Left renal pelvis (tissue), 4 donors: Measurements from ENCODE around the gene LRIG1. TPM values are rescaled to one million over a fixed set of nuclear protein-coding genes. Genes with fewer than 3 reads are reported as not detected.

Experiments
- DNase-seq, 4 donors: peaks; one replicate each; pipeline ENCODE4 v3.0.0-alpha.2; 2013; ENCODE audit warnings: low read depth in 4 of 4, low spot score in 3 of 4
- polyA plus RNA-seq, 4 donors: library from polyadenylated mRNA; unstranded; fragments of 120-200 nt; gene quantifications; one replicate each; pipeline ENCODE4 v1.2.1, GENCODE V29; 2013; ENCODE audit not compliant: insufficient read length in 4 of 4

Gene LRIG1
- polyA plus RNA-seq, 4 donors = 19.6 to 30.9 (median 26.2) TPM

DNA sequence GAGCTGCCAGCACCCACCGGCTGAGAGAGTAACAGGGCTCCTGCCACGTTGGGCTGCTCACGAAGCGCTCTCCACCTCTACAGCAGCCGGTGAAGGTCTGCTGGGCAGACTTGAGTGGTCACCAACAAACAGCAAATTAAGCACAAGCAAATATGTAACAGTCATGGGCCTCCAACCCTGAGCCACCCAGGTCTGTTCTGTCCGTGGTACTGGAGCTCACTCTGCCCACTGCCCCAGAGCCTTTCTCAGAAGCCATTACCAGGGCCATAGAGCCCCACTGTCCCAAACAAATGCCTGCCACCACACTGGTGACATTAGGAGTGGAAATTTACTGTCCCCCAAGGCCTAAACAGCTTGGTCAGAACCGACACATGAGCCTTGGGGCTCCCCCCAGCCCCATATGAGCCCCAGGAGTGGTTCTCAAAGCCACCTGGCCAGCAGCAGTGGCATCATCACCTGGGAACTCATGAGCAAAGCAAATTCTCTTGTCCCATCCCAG is 56.6 kb downstream of the LRIG1 start:
- DNase-seq = no peak

DNA sequence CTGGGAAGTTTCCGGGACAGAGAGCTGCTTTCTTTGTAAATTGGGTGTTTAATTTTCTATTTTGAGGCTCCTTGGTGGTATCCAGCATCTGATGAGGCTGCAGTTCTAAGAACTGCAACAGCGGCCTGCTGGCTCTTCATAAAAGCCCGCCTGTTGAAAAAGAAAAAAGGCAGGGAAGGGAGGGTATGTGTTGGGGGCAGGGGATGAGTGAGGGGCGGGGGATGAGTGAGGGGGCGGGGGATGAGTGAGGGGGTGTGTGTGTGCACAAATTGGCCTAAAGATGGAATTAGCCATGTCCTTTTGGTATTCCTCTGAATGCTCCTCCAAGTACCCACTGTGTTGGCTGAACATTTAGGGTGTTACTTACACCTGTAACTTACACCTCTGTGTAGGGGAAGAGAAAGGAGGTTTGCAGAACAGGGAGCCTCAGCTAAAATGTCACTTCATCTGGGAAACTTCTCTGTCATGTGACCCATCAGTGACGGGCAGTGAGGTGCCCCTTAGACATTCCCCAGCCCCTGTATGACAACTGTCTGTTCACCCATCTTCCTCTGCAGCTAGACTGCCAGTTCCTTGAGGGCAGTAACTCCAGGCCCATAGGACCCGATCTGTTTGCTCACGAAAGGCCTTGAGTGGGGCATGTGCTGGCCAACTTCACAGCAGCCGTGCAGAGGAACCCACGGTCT is 57.6 kb downstream of the LRIG1 start:
- DNase-seq = no peak

DNA sequence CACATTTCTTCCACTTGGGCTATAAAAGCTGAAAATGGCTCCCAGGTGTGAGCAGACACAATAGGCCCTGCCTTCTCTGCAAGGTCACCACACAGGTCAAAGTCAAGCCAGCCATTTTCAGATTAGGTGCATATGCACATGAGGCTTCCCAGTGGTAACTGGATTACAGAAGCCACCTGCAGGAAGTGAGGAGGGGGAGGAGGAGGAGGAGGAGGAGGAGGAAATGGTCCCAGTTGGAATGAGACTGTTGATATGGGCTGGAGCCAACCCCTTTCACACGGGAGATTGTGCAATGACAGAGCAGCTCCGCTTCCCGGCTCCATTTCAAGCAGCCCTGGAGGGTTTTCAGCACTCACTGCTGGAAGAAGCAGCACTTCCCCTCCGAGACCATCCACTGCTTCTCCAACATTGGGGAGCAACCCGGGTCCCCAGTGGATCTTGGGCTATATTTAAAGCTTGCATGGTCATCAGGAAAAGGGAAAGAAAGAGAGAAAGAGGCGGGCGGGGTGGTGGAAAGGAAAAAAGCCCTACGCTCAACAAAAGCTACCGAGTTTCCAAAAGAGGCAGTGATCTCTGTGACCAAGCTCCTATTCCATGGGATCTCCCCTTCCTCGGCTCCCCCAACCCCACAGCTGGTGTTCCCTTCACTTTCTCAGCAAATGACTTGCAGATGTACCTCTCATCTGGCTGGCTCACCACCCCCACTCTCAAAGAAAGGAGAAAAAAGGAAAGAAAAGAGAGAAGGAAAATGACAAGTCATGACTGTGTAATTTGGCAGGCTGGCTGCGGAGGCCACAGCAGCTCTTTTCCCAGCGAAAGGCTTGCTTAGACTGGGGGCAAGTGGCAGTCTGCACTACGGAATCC is 58.3 kb downstream of the LRIG1 start:
- DNase-seq = no peak

DNA sequence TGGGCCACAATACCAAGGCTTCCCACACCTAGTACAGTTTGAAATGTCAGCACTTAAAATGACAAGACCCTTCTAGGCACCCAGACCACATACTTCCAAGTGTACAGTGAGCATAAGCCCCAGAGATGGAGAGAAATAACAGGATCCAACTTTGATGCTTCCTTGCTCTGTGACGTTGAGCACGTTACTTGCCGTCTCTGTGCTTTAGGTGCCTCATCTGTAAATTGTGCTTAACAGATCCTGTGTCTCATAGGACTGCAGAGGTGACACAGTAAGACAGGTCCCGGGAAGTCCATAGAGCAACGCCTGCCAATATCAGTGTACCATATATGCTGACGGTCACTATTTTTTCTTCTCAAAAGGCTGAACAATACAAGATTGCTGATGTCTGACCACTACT is 59.1 kb downstream of the LRIG1 start:
- DNase-seq = no peak

DNA sequence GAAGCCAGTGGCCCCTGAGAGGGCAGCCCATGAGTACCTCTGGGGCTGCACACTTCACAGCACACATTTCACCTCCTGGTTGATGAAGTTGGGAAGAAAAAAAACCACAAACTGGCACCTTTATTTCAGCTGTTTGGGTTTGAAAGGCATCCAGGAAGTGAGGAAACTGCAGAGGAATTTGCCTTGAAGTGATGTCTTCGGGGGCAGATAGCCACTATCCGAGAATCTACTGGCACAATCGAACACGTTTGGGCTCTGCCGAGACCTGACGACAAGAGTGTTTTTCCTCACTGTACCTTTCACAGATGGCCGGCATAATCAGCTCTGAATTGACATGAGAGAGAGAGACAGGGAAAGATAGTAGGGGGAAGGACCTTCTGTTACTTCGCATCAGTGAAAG is 59.7 kb downstream of the LRIG1 start:
- DNase-seq = no peak

DNA sequence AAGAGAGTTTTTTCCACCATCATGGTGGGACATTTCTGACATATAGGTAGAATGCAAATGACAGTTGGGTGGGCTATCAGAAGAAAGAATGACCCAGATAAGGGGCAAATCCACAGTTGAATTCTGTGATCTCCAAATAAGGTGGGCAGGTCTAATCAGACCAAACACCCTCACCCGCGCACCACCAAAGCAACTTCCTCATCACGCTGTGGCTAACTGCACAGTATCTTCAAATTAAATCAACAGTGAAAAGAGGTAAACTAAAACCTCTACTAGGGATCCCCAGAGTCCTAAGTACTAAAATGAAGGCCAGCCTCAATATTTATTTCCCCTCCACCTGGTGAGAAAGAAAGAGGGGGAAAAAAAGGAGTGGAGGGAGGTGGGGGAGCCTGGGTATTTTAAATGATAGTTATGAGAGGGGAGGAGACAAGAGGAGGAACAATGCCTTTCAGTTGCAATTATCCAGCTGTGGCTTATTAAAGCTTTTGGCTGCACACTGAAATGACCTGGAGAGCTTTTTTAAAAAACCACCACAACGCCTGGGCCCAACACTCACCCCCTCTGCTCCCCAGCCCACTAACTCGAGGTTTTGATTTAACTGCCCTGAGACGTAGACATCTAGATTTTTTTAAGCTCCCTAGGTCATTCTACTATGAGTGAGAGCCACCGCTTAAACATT is 61.0 kb downstream of the LRIG1 start:
- DNase-seq = no peak

DNA sequence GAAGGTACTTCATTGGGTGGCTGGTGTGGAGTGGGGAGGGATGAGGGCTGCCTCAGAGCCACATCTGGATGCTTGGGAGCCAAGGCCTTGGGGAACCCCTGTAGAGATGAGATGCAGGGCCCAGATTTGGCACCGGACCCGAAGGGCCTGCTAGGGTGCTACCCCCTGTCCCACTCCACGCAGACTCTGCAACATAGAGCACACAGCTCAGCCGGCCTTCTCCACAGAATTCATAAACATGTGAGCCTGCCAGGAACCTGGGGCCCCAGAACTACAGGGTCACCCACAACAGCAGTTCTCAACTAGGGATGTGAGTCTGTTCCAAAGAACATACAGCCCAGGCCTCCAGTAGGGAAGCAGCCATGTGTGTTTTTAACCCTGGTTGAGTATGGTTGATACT is 62.8 kb downstream of the LRIG1 start:
- no peak for DNase-seq

DNA sequence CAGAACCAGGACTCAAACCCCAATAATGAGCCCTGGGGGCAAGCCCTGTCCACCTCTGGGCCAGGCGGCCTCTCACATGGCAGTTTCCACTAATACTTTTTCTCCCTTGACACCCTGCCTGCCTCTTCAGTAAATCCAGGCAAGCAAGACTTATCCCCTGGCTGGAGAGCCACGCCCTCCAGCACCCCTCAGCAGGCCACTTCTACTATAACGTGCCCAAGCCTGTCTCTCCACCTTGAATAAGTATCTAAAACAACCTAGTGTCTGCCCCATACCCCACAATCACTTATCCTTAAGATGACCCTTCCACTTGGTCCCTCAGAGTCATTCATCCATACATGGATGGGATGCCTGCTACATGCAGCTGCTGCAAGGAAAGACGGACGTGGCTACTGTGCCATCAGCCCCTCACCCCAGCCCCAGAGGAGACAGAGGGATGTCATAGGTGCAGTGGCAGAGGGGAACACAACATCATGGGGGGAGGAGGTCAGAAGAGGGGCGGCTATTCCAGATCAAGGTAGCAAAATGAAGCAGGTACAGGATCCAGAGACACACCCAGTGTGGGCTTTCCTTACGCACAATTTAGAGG is 63.4 kb downstream of the LRIG1 start:
- DNase-seq = no peak

DNA sequence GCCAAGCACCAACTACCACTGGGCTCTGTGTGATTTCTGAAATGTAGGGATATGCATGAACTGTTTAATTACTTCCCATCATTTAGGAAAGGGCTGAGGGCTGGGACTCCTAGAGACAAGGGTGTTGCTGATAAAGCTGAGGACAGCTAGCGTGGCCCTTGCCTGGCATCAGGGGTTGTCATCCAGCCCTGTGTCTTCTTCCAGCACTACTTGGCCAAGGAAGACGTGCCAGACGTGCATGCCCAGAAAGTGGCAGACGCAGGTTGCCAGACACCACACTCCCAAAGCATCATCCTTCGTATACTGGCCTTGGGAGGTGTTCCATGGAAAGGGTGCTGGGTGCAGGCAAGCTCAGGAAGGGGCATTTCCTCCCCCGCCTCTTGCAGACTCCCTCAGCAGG is 64.8 kb downstream of the LRIG1 start:
- no peak for DNase-seq

DNA sequence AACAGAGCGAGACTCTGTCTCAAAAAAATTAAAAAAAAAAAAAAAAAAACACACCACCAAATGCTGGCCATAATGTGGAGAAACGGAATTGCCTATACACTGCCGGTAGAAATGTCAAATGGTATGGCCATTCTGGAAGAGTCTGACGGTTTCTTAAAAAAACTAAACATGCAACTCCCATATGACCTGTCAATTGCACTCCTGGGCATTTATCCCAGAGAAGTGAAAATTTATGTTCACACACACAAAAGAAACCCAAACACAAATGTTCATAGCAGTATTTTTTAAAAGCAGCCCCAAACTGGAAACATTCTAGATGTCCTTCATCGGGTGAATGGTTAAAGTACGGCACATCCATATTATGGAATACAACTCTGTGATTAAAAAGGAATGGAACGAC is 66.1 kb downstream of the LRIG1 start:
- no peak for DNase-seq

DNA sequence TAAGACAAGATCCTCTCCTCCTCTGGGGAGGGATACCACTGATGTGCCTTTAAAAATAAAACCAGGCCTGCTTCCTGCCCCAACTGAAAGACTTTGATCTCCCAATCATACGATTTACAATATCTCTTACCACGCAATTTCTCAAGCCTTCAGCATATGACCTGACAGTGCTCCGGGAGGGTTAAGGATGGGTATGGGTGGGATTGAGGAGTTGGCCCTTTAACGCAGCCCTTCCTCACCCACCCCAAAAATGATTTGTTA is 67.4 kb downstream of the LRIG1 start:
- no peak for DNase-seq

DNA sequence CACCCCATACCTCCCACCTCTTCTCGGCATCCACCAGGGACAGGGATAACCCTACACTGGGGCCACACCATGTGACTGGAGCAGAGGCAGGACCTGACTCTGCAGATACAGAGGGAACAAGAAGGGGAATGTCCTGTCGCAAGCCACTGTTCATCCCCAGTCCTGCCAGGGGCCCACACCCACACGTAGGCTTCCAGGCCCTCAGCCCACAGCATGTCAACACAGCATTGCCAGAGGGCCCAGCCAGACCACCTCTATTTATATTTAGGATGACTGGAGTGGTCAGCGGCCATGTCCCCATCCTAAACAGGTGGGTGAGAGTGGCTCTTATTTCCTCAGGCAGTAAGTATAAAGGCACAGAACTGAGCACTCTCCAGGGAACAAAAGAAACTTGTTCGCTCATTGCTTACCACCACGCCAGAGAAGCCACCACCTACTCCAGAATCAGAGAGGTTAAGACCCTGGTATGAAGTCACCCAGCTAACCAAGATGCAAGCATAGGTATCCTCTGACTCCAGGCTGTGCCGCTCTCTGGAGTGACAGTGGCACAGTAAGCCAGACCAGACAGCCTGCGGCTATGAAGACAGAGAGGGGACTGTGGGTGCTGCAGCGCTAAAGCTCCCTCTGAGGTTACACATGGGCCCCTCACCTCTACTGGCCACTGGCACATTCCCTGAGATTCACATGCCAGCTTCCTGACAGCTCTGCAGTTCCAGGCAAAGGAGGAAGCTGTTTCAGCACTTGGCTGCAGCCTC is 67.9 kb downstream of the LRIG1 start:
- no peak for DNase-seq

DNA sequence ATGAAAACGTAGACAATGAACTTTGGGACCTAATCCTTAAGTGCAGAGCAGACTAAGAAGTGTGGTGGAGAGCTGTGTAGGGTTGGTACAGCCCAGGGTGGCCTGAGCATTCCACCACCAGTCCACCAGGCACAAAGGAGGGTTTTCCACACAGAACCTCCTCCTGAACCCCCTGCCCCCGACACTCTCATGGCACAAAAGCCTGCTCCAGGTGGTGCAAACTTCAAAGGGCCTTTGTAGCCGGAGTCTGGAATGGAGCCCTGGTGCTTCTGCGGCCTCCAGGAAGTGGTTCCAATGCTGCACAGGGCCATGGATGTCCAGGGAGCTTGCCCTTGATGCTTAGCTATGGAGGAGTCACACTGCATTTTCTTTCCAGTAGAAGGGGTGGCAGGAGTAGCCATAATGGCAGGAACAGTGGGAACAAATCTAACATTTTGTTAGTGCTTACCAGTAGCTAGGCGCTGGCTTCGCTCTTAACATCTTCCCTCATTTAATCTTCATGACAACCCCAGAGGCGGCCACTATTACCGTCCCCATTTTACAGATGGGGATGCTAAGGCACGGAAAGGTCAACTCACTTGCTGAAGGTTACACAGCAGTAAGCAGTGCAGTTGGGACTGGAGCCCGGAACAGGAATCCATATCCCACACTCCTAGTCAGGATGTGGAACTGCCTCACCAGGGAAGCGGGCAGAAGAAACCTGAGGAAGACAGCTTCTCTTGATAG is 68.6 kb downstream of the LRIG1 start:
- DNase-seq = no peak

DNA sequence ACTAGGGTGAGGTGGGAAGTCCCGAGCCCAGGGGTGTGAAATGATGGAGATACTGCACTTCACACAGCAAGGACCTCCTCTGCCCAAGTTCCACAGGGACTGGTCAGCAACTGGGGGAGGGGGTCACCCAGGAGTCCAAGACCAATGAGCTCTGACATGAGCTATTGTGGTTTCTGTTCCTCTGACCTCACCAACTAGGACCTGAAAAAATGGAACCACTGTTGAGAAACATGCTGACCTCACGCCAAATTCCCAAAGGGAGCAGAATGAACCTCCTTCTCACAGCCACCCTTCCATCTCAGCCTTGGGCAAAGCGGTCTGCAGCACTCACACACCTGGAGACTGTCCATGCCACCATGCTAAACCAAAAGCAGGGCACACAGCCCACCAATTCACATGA is 69.3 kb downstream of the LRIG1 start:
- DNase-seq = no peak

DNA sequence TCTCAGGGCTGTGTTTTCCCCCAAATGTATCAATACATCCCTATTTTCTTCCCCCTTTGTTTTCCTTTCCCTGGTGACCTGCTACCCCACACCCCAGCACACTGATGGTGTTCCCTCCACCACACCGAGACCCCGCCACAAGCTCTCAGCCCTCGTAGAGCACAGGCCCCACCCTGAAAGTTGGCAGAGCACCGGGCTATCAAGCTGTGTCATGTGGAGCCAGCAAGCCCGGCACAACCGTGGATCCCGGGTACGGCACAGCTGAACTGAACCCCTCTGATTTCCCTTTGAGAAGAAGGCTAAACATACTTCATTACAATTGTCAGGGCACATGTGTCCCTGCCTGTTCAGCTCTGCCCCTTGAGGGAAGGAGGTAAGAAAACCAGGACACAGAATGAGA is 69.9 kb downstream of the LRIG1 start:
- no peak for DNase-seq

DNA sequence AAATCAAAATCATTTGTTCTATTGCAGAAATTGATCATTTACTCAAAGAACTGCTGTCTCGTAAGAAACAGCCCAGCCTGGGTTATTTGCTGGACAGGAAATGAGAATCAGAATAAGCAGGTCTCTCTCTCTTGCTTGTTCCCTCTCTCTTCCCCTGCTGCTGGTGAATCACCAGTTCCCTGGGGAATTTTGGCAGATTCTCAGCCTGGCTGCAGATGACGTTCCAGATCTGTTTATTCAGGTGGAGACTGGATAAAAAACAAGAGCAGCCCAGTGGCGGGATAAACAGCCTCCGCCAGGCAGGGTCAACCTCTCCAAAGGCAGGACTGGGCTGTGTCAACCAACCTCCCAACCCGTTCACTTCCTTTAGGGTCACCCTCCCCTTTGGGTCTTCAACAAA is 72.1 kb downstream of the LRIG1 start:
- no peak for DNase-seq

DNA sequence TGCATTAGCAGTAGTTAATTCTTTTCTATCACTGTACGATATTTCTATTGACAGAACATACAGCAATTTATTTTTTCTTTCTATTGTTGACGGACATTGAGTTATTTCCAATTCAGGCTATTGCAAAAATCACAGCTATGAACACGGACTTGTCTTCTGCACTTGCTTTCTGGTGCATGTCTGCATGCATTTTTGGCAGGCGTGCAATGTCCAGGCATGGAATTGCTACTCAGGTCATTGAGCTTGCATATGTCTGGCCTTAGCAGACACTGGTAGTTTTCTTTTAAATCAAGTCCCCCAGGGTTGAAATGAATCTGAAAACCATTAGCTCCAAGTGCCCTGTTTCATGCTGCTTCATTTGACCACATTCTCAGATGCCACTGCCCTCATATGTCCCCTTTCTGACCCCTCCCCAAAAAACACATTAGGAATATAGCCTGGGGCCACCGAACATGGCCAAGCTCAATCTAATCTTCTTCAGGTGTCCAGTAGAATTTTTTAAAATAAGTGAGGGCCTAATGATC is 72.8 kb downstream of the LRIG1 start:
- DNase-seq = no peak

DNA sequence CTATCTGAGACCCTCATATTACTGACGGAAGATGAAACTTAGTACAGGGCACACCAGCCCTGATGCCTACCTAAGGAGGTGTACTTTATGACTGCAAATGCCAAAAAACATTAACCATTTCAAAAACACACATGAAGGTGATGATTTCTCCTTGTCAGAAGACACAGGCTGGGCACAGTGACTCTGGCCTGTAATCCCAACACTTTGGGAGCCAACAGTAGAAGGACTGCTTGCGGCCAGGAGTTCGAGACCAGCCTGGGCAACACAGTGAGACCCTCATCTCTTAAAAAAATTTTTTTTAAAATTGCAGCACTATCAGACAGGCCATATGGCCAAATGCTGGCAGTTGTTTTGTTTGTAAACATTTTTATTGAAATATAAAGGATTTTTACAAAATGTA is 73.5 kb downstream of the LRIG1 start:
- no peak for DNase-seq

DNA sequence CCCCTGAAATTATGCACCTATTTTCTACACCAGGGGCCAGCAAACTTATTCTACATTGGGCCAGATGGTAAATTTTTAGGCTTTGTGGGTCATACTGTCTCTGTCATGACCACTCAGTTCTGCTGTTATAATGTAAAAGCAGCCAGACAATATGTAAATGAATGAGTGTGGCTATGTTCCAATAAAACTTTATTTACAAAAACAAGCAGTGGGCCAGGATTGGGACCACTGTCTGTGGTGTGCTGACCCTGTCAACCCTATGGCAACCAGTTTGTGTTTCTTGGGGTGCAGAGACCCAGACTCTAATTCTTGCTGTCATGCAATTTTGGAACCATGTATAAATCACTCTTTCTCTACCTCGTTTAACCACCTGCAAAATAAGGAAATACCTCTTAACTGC is 74.7 kb downstream of the LRIG1 start:
- DNase-seq = no peak

DNA sequence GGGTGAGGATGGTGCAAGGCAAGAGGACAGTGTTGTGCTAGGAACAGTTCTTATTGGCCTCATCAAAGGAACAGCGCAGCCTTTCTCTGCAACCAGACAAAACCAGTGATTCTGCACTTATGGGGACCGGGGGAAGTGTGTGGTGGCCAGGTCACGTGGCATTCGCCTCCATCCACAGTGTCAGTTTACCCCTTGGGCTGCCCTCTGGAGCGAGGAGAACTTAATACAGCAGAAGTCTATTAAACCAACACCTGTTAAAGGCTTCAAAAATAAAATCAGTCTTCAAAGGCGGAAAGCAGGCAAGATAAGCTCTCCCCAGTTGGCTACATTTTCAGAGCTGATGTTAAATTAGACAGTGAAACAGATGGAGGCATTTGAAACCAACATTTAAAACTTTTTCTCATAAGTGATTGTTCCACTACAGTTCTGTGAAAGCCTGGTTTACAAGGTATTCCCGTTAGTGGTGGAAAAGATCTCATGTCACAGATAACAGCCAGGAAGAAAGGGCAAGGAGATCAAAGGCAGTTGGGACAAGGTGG is 75.2 kb downstream of the LRIG1 start:
- no peak for DNase-seq
